HEK293 (cell line): ENCODE results near the gene NEMP1.

ENCODE experiments used
- CTCF ChIP-seq: fragments of 450-650 bp; formaldehyde crosslinking; IDR thresholded peaks from 2 replicates; pipeline ENCODE4 v1.5.1; 2016; ENCODE audit warnings: missing biosample characterization, missing genetic modification characterization
- KLF1 ChIP-seq: fragments of 450-650 bp; formaldehyde crosslinking; IDR thresholded peaks from 2 replicates; pipeline ENCODE4 v1.5.1; 2016; ENCODE audit warnings: missing biosample characterization, missing genetic modification characterization
- ZNF114 ChIP-seq: fragments of 450-650 bp; formaldehyde crosslinking; IDR thresholded peaks from 2 replicates; pipeline ENCODE4 v1.5.0; 2017; ENCODE audit warnings: missing biosample characterization, missing genetic modification characterization
- ZNF174 ChIP-seq: fragments of 450-650 bp; formaldehyde crosslinking; IDR thresholded peaks from 2 replicates; pipeline ENCODE4 v1.5.0; 2017; ENCODE audit warnings: missing biosample characterization, mild to moderate bottlenecking, missing genetic modification characterization
- ZNF280D ChIP-seq: fragments of 450-650 bp; formaldehyde crosslinking; IDR thresholded peaks from 2 replicates; pipeline ENCODE4 v1.5.1; 2016; ENCODE audit warnings: missing biosample characterization, missing genetic modification characterization
- ZNF302 ChIP-seq: fragments of 450-650 bp; formaldehyde crosslinking; IDR thresholded peaks from 2 replicates; pipeline ENCODE4 v1.5.1; 2016; ENCODE audit warnings: missing biosample characterization, missing genetic modification characterization, low read depth
- ZNF416 ChIP-seq: fragments of 450-650 bp; formaldehyde crosslinking; IDR thresholded peaks from 2 replicates; pipeline ENCODE4 v1.5.1; 2016; ENCODE audit warnings: missing biosample characterization, missing genetic modification characterization
- TF ChIP-seq, protein P1 (sequence below): fragments of 450-650 bp; formaldehyde crosslinking; IDR thresholded peaks from 2 replicates; pipeline ENCODE4 v1.5.1; 2016; ENCODE audit warnings: missing biosample characterization, missing genetic modification characterization
- TF ChIP-seq, protein P2 (sequence below): fragments of 450-650 bp; formaldehyde crosslinking; IDR thresholded peaks from 2 replicates; pipeline ENCODE4 v1.5.1; 2016; ENCODE audit warnings: missing biosample characterization, missing genetic modification characterization

DNA sequence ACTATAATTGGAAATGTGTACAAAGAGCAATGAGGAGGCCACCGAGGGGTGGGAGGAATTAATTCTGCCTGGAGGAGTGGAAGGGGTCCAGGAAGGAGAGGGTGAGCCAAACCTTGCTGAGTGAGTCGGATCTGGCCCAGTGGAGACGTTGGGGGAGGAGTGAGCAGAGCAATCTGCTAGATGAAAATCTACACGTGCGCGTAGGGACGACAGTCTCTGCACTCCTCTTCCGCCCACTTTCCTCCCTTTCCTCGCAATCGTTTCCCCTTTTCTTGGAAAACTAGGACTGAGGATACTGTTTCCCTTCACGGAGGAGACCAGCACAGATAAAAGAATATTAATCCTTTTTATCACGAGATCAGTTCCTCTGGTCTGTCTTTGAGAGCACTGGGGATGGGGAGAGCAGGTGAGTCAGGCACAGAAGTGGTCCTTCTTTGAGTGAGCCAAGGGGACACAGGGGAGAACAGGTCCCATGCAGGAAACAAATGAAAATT, 7.5 kb upstream of the NEMP1 start:
- no peak for TF ChIP-seq KLF1 (tag by site-specific recombination)
- TF ChIP-seq CTCF (tag by site-specific recombination): no peak
- TF ChIP-seq ZNF302 (tag by site-specific recombination): no peak
- TF ChIP-seq, protein P1, sequence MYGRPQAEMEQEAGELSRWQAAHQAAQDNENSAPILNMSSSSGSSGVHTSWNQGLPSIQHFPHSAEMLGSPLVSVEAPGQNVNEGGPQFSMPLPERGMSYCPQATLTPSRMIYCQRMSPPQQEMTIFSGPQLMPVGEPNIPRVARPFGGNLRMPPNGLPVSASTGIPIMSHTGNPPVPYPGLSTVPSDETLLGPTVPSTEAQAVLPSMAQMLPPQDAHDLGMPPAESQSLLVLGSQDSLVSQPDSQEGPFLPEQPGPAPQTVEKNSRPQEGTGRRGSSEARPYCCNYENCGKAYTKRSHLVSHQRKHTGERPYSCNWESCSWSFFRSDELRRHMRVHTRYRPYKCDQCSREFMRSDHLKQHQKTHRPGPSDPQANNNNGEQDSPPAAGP (tag by site-specific recombination): 0 out of 2 replicates have a peak, but pooled peaks have one; percentile 25
- no peak for TF ChIP-seq ZNF280D
- TF ChIP-seq ZNF416 (tag by site-specific recombination): no peak
- TF ChIP-seq ZNF114 (tag by site-specific recombination): no peak
- TF ChIP-seq, protein P2, sequence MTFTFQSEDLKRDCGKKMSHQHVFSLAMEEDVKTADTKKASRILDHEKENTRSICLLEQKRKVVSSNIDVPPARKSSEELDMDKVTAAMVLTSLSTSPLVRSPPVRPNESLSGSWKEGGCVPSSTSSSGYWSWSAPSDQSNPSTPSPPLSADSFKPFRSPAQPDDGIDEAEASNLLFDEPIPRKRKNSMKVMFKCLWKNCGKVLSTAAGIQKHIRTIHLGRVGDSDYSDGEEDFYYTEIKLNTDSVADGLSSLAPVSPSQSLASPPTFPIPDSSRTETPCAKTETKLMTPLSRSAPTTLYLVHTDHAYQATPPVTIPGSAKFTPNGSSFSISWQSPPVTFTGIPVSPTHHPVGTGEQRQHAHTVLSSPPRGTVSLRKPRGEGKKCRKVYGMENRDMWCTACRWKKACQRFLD (tag by site-specific recombination): no peak
- no peak for TF ChIP-seq ZNF174
